Loucy (cell line): ENCODE results near the gene TMEM117.

Experiments
- H2AFZ ChIP-seq: fragments of 200-600 bp; sonication (generic); 2 replicates; pipeline ENCODE4 v1.6.0; 2016; ENCODE audit warnings: antibody characterized with exemption, mild to moderate bottlenecking, low read length, moderate library complexity
- H3F3A ChIP-seq: fragments of 200-600 bp; 2 replicates; pipeline ENCODE4 v1.6.0; 2016; ENCODE audit warnings: antibody characterized with exemption, low read depth, mild to moderate bottlenecking
- H3K27me3 ChIP-seq: fragments of 200-600 bp; sonication (generic); 2 replicates; pipeline ENCODE4 v1.6.1; 2014; ENCODE audit warnings: low read length, mild to moderate bottlenecking; ENCODE audit not compliant: insufficient read depth, poor library complexity, severe bottlenecking
- H3K36me3 ChIP-seq: fragments of 200-600 bp; sonication (generic); 2 replicates; pipeline ENCODE4 v1.6.1; 2016; ENCODE audit warnings: low read length; ENCODE audit not compliant: insufficient read depth
- H3K4me1 ChIP-seq: fragments of 200-600 bp; sonication (generic); 2 replicates; pipeline ENCODE4 v1.5.1; 2014; ENCODE audit warnings: low read length, mild to moderate bottlenecking; ENCODE audit not compliant: insufficient read depth, poor library complexity, severe bottlenecking
- H3K4me2 ChIP-seq: fragments of 200-600 bp; sonication (generic); 2 replicates; pipeline ENCODE4 v1.6.0; 2014; ENCODE audit warnings: antibody characterized with exemption, low read length, low read depth, mild to moderate bottlenecking; ENCODE audit not compliant: poor library complexity, severe bottlenecking
- H3K4me3 ChIP-seq: fragments of 200-600 bp; sonication (generic); 2 replicates; pipeline ENCODE4 v1.5.1; 2014; ENCODE audit warnings: low read length, mild to moderate bottlenecking, mixed read lengths; ENCODE audit not compliant: poor library complexity, severe bottlenecking
- H3K79me2 ChIP-seq: fragments of 200-600 bp; sonication (generic); 2 replicates; pipeline ENCODE4 v1.6.1; 2014; ENCODE audit warnings: low read length; ENCODE audit not compliant: insufficient read depth
- H3K9ac ChIP-seq: fragments of 200-600 bp; sonication (generic); 2 replicates; pipeline ENCODE4 v1.6.0; 2014; ENCODE audit warnings: mild to moderate bottlenecking, low read depth, low read length, moderate library complexity; ENCODE audit not compliant: poor library complexity, severe bottlenecking
- H3K9me2 ChIP-seq: fragments of 200-600 bp; sonication (generic); replicated peaks from 2 replicates; pipeline ENCODE4 v1.6.1; 2016; ENCODE audit warnings: low read depth, low read length, mixed read lengths
- H3K9me3 ChIP-seq: fragments of 200-600 bp; sonication (generic); 2 replicates; pipeline ENCODE4 v1.6.1; 2014; ENCODE audit warnings: mild to moderate bottlenecking, antibody characterized with exemption, low read length, low read depth; ENCODE audit not compliant: insufficient read depth
- H4K20me1 ChIP-seq: fragments of 200-600 bp; sonication (generic); 2 replicates; pipeline ENCODE4 v1.6.0; 2014; ENCODE audit warnings: antibody characterized with exemption, low read length, mild to moderate bottlenecking; ENCODE audit not compliant: insufficient read depth, poor library complexity, severe bottlenecking
- CTCF ChIP-seq: fragments of 200-600 bp; sonication (generic); conservative IDR thresholded peaks from 2 replicates; pipeline ENCODE4 v1.5.1; 2014; ENCODE audit warnings: mild to moderate bottlenecking, antibody characterized with exemption, low read length
- EZH2phosphoT487 ChIP-seq: fragments of 200-600 bp; IDR thresholded peaks from 2 replicates; pipeline ENCODE4 v1.6.1; 2018; ENCODE audit warnings: antibody characterized with exemption, mild to moderate bottlenecking, moderate library complexity, borderline replicate concordance

TMEM117 gene

GRCh38 chr12:44217146-44217883 lies 381.4 kb downstream of the TMEM117 start:
- no peaks in the 10 kb centered on the region for H3K4me1 ChIP-seq
- no peak overlapping the region for H3K4me2 ChIP-seq
- no peaks in the 10 kb centered on the region for H3K9me2 ChIP-seq
- no peak overlapping the region for H3K9ac ChIP-seq
- H4K20me1 ChIP-seq: no peaks in the 10 kb centered on the region
- H3K4me3 ChIP-seq: no peak overlapping the region
- no peaks in the 10 kb centered on the region for H3K36me3 ChIP-seq
- TF ChIP-seq CTCF: no peak
- no peak for TF ChIP-seq EZH2phosphoT487
- no peaks in the 10 kb centered on the region for H3K79me2 ChIP-seq
- H3K27me3 ChIP-seq: no peaks in the 10 kb centered on the region
- no peaks in the 10 kb centered on the region for H3F3A ChIP-seq
- no peaks in the 10 kb centered on the region for H3K9me3 ChIP-seq
- H2AFZ ChIP-seq: no peak overlapping the region

- Histone ChIP-seq H3K79me2 (no peaks in the 10 kb centered on the region), H2AFZ (no peak overlapping the region), H3K36me3 (no peaks in the 10 kb centered on the region), H4K20me1 (no peaks in the 10 kb centered on the region), H3K4me3 (no peak overlapping the region), H3K4me2 (no peak overlapping the region), H3K27me3 (no peaks in the 10 kb centered on the region), H3F3A (no peaks in the 10 kb centered on the region), H3K9ac (no peak overlapping the region), H3K4me1 (no peaks in the 10 kb centered on the region), H3K9me3 (no peaks in the 10 kb centered on the region), H3K9me2 (no peaks in the 10 kb centered on the region)
- TF ChIP-seq CTCF: no peak
- no peak for TF ChIP-seq EZH2phosphoT487
Observed at GRCh38 chr12:44223736-44224135, 387.9 kb downstream of the TMEM117 start.

- Histone ChIP-seq H3K9me2 (no peaks in the 10 kb centered on the region), H3K4me2 (no peak overlapping the region), H3K4me3 (no peak overlapping the region), H3K9me3 (no peaks in the 10 kb centered on the region), H3K36me3 (no peaks in the 10 kb centered on the region), H3K27me3 (no peaks in the 10 kb centered on the region), H4K20me1 (no peaks in the 10 kb centered on the region), H3F3A (no peaks in the 10 kb centered on the region), H3K9ac (no peak overlapping the region), H3K79me2 (no peaks in the 10 kb centered on the region), H3K4me1 (no peaks in the 10 kb centered on the region), H2AFZ (no peak overlapping the region)
- no peak for TF ChIP-seq EZH2phosphoT487
- TF ChIP-seq CTCF: no peak
Observed at GRCh38 chr12:44224399-44225148, 388.7 kb downstream of the TMEM117 start.
